Lung (tissue), 12 donors: ENCODE measurements around the gene BCL2A1. TPM values are rescaled to one million over a fixed set of nuclear protein-coding genes. Genes with fewer than 3 reads are reported as not detected.

Experiments
- ATAC-seq: fragments of 200-7000 bp; cut with Tn5 transposase; one replicate; pipeline ENCODE4 v1.9.1; 2020; ENCODE audit warnings: moderate number of reproducible peaks; ENCODE audit not compliant: insufficient read depth, low FRiP score
- DNase-seq, 3 donors: peaks; one replicate each; pipeline ENCODE4 v3.0.0-alpha.2; 2013 to 2017
- H3K27ac ChIP-seq, 2 donors: one replicate each; pipeline ENCODE4 v1.5.1; 2013; ENCODE audit warnings: mild to moderate bottlenecking in 2 of 2, moderate library complexity in 2 of 2, control low read depth in 1 of 2, inconsistent platforms in 1 of 2, low read depth in 1 of 2, low read length in 1 of 2
- H3K27me3 ChIP-seq, 3 donors: one replicate each; pipeline ENCODE4 v1.5.1; 2013; ENCODE audit warnings: low read length in 2 of 3; ENCODE audit not compliant: control insufficient read depth in 3 of 3, insufficient read depth in 3 of 3
- H3K36me3 ChIP-seq, 4 donors: one replicate each; pipeline ENCODE4 v1.5.1; 2013; ENCODE audit warnings: low read length in 4 of 4, mild to moderate bottlenecking in 1 of 4, moderate library complexity in 1 of 4; ENCODE audit not compliant: control insufficient read depth in 4 of 4, insufficient read depth in 4 of 4
- H3K4me1 ChIP-seq, 5 donors: one replicate each; pipeline ENCODE4 v1.5.1; 2013; ENCODE audit warnings: low read length in 5 of 5, mild to moderate bottlenecking in 2 of 5, moderate library complexity in 1 of 5; ENCODE audit not compliant: control insufficient read depth in 5 of 5, insufficient read depth in 5 of 5
- H3K4me3 ChIP-seq: one replicate; pipeline ENCODE4 v1.5.1; 2013; ENCODE audit warnings: mild to moderate bottlenecking, control low read depth, moderate library complexity
- H3K9ac ChIP-seq, 2 donors: one replicate each; pipeline ENCODE4 v1.5.1; 2013; ENCODE audit warnings: low read length in 2 of 2, control low read depth in 1 of 2; ENCODE audit not compliant: insufficient read depth in 1 of 2
- H3K9me3 ChIP-seq, 4 donors: one replicate each; pipeline ENCODE4 v1.5.1; 2013; ENCODE audit warnings: low read length in 3 of 4, mild to moderate bottlenecking in 1 of 4, moderate library complexity in 1 of 4; ENCODE audit not compliant: control insufficient read depth in 4 of 4, insufficient read depth in 3 of 4
- CTCF ChIP-seq: IDR thresholded peaks from 2 replicates; pipeline ENCODE4 v1.5.1; 2012; ENCODE audit warnings: mild to moderate bottlenecking; ENCODE audit errors: control extremely low read depth, extremely low read depth
- WGBS, 2 donors: extraction: QIAGEN DNeasy Blood & Tissue Kit; methylation state at CpG; one replicate each; pipeline ENCODE4 v1.1.7; 2013; 5-methylcytosine and 5-hydroxymethylcytosine counted together
- polyA plus RNA-seq, 2 donors: library from polyadenylated mRNA; stranded (reverse); fragments of 200-250 nt; gene quantifications; one replicate each; pipeline ENCODE4 v1.2.1, GENCODE V29; 2013
- total RNA-seq, 2 donors: library from RNA; depleted of rRNA in 1 of 2; stranded (reverse); fragments of >200 nt in 1 of 2; gene quantifications; one replicate each; pipeline ENCODE4 v1.2.1, GENCODE V29; 2014 to 2021
- donor health status: control.
- donor health status: control.
- donor health status: Bipolar disorder and iron deficiency.
- donor health status: healthy.
- donor health status: DM: yes; HTN: yes; CAD: no.

BCL2A1 gene
- total and polyA plus RNA-seq, 4 donors, result 27.4 to 323 (median 49.3) TPM

GRCh38 chr15:79977431-79978054, 6.5 kb upstream of the BCL2A1 start:
- Histone ChIP-seq H3K4me3 (no peak overlapping the region), H3K9ac (no peak overlapping the region), H3K9me3 (no peaks in the 10 kb centered on the region), H3K27ac (peak overlapping the region in 1 of 2 donors; percentile 48), H3K36me3 (no peaks in the 10 kb centered on the region), H3K27me3 (no peaks in the 10 kb centered on the region), H3K4me1 (peaks cover 0 to 9% (median 0%) of the 10 kb centered on the region in 5 donors)
- DNase-seq (no peak), ATAC-seq (no peak)
- WGBS, 2 donors, result 53 to 73% methylated on average over 9 of the region's 9 CpGs
- TF ChIP-seq CTCF, result no peak

- Histone ChIP-seq H3K36me3 (no peaks in the 10 kb centered on the region), H3K4me1 (peaks cover 0 to 9% (median 7%) of the 10 kb centered on the region in 5 donors), H3K9ac (no peak overlapping the region), H3K27me3 (no peaks in the 10 kb centered on the region), H3K27ac (no peak overlapping the region), H3K9me3 (no peaks in the 10 kb centered on the region), H3K4me3 (no peak overlapping the region)
- no peak for TF ChIP-seq CTCF
- WGBS, 2 donors, result 65 to 68% methylated on average over 8 of the region's 8 CpGs
- DNase-seq, result no peak
- ATAC-seq, result no peak
Measured at GRCh38 chr15:79973456-79974195, 2.6 kb upstream of the BCL2A1 start.

- no peaks in the 10 kb centered on the region for H3K36me3 ChIP-seq
- TF ChIP-seq CTCF, result no peak
- H3K9ac ChIP-seq, result no peak overlapping the region
- no peak overlapping the region for H3K27ac ChIP-seq
- 49 to 62% methylated on average over 3 of the region's 3 CpGs for WGBS, 2 donors
- peaks cover 0 to 8% (median 5%) of the 10 kb centered on the region in 5 donors for H3K4me1 ChIP-seq
- no peaks in the 10 kb centered on the region for H3K27me3 ChIP-seq
- H3K4me3 ChIP-seq, result no peak overlapping the region
- no peak for DNase-seq
- ATAC-seq, result no peak
- H3K9me3 ChIP-seq, result no peaks in the 10 kb centered on the region
Measured at GRCh38 chr15:79972863-79973262, 1.9 kb upstream of the BCL2A1 start.
